GM12874 (cell line): ENCODE data around the gene HERC4.

Source experiments
- TF ChIP-seq, protein P1 (sequence below): IDR thresholded peaks from 2 replicates; pipeline ENCODE4 v1.5.1; 2011; ENCODE audit warnings: low read depth, mild to moderate bottlenecking, control low read depth, low read length, moderate library complexity; ENCODE audit not compliant: insufficient read depth

HERC4 gene

DNA sequence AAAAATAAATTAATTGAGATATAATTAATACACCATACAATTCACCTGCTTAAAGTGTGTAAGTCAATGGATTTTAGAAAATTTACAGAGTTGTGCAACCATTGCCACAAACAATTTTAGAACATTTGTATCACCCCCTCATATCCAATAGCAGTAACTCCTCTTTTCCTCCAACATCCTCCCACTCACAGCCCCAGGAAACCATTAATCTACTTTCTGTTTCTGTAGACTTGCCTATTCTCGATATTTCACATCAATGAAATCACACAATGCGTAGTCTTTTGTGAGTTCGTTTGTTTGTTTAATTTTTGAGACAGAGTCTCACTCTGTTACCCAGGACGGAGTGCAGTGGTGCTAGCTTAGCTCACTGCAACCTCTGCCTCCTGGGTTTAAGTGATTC, 13.7 kb upstream of the HERC4 start:
- TF ChIP-seq, protein P1, sequence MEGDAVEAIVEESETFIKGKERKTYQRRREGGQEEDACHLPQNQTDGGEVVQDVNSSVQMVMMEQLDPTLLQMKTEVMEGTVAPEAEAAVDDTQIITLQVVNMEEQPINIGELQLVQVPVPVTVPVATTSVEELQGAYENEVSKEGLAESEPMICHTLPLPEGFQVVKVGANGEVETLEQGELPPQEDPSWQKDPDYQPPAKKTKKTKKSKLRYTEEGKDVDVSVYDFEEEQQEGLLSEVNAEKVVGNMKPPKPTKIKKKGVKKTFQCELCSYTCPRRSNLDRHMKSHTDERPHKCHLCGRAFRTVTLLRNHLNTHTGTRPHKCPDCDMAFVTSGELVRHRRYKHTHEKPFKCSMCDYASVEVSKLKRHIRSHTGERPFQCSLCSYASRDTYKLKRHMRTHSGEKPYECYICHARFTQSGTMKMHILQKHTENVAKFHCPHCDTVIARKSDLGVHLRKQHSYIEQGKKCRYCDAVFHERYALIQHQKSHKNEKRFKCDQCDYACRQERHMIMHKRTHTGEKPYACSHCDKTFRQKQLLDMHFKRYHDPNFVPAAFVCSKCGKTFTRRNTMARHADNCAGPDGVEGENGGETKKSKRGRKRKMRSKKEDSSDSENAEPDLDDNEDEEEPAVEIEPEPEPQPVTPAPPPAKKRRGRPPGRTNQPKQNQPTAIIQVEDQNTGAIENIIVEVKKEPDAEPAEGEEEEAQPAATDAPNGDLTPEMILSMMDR: no peak

DNA sequence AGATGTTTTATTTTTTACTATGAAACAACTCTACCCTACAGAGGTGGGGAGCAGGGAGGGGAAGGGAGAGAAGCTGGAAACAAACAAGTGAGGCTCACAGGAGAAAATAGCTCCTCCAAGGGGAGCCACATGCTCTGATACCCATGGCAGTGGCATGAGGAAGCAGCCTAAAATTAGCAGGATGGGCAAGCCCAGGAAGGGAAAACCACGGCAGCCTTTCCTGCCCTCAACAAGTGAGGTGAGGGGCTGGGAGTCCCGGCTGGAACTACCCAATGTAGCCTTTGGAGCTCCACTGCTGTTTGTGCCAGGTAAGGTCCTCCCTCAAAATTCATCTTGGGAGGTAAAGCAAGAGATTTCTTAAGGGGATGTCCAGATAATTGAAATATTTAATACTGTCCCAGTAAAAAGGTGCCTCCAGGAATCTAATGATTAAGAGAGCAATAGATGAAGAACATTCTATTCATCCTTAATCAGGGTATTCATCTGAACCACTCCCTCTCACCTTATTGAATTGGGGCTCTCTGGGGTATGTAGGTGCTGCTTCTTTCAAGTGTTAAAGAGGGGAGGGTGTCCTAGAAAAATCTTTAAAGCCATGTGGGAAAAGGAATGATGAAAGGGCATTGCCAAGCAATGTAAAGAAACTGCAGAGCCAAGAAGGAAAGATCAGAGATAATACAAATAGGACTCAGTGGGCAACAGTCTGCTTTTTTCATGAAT, 12.8 kb upstream of the HERC4 start:
- TF ChIP-seq, protein P1: no peak

DNA sequence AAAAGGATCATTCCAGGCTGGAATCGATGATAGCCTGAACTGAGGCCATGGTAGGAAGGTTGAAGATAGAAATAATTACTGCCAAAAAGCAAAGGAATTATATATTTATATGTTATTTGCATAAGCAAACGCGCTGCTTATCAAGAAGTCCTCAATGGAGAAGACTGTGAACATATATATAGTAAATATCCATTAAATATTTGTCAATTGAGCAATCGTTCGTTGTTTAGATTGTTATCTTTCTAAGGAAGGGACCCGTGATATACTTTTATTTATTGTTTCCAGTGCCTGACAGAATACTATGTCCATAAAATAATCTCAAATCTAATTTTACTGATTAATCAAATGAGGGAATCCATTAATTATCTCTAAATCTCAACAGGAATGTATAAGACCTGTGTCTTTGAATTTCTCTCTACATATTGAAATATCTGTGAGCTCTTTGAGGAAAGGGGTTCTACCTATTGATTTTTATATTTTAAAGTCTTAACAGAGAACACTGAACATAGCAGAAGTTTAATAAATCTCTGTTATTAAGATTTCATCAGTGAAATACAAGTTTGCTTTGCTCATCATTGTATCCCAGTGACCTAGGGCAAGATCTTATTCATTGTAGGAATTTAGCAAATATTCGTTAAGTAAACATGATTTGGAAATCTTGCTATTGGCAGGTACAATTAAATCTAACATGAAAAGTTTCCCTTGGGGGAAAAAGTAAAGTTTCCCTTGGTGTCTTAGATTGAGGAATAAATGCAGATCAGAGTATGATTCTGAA, 12.0 kb upstream of the HERC4 start:
- TF ChIP-seq, protein P1: no peak

DNA sequence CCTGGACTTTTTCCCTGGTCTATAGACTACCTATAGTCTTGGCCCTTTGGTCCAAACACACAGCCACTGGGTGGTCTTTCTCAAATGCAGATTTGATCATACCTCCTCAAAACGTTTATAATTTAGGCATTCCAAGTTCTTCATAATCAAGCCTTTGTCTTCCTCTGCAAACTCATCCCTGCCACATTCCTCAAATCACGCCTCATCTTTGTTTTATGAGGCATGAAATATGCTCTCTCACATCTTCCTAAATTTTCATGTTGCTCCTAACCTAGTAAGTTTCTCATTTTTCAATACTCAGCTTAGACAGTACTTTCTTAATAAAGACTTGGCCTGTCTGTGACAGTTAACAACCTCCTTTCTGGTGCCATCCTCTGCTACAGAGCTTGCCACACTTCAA, 10.9 kb upstream of the HERC4 start:
- TF ChIP-seq, protein P1: no peak

DNA sequence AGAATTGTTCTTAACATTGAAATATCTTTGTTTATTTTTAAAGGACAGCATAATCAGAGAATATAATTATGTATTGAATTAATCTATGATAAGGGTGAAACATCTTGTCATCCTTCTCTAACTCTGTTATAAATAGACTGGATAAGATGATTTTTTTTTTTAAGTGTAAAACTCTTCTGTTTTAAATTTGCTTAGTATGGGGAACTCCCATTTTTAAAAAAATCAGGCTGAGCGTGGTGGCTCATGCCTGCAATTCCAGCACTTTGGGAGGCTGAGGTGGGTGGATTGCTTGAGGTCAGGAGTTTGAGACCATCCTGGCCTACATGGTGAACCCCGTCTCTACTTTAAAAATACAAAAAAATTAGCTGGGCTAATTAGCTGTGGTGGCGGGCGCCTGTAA, 9.4 kb upstream of the HERC4 start:
- TF ChIP-seq, protein P1: no peak

DNA sequence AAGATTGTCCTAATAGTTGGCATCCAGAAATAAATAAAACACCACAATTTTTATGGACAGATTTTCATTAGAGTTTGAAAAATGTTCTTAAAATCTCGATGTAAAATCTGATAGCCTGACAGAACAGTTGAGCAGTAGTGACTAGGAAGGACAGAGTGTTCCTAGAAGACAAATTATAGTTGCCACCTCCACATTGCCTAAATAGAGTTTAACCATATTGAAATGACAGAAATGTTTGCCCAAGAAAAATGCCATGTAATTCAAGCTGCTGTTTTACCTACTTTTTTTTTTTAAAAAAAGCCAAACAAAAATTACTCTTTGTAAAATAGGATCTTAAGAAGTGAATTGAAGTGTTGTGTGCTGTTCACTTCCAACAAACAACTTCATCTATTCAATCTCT, 8.9 kb upstream of the HERC4 start:
- TF ChIP-seq, protein P1: no peak

DNA sequence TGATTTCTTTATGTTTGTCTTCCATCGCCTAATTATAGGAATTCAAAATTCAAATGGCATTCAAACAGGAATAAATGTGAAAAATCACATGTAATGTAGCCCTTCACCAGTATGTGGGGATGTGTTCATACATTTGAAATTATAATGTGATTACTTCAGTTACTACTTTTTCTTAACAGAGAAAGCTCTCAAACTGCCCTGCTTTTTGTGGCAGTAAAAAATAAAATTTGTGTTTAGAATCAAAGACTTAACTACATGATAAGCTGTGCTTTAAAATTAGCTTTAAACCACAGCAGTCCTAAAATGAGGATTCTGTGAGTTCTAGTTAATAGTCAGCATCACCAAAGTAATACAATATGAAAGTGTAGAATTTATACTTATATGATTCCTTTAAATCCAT, 7.8 kb upstream of the HERC4 start:
- TF ChIP-seq, protein P1: no peak; the same call in 1 of the 2 replicates
